Caki2 (cell line): Measurements from ENCODE around the gene MATK. TPM values are rescaled to one million over a fixed set of nuclear protein-coding genes. Genes with fewer than 3 reads are reported as not detected.
"Not testable (repeated sequence)": the region's sequence is repeated elsewhere in the genome, so short reads cannot be mapped to it uniquely, and the experiment has no call there.

ENCODE experiments used
- DNase-seq: peaks from one replicate; pipeline ENCODE4 v3.0.0-alpha.2; 2015; ENCODE audit warnings: low read depth
- in situ Hi-C: cut with HindIII; loops from 2 replicates; pipeline ENCODE4 v1.10.0; 2016; ENCODE audit warnings: low sequenced_read_pairs, low pct_unique_long_range_greater_than_20kb, mixed read lengths
- total RNA-seq: library from RNA; depleted of rRNA; stranded (reverse); fragments of >200 nt; shearing (Covaris generic); gene quantifications from 2 replicates; pipeline ENCODE4 v1.2.3, GENCODE V29; 2014; ENCODE audit warnings: low replicate concordance

The MATK gene
- total RNA-seq, 1 experiment from 2014 or later, result not detected

DNA sequence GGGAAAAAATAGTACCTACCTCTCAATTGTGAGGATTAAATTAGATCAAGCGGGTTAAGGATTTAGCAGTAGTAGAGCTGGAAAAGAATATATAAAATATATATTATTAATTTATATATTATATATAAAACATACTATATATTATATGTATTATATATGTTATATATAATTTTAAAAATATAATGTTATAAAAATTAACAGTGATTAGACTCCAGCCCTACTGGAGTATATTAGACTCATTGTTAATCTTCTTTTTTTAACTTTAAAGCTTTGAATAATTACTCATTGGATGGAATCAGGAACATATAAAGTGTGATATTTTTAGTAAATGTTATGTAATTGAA, 24.1 kb downstream of the MATK start:
- in situ Hi-C loops, result no loop called here
- DNase-seq, result no peak

DNA sequence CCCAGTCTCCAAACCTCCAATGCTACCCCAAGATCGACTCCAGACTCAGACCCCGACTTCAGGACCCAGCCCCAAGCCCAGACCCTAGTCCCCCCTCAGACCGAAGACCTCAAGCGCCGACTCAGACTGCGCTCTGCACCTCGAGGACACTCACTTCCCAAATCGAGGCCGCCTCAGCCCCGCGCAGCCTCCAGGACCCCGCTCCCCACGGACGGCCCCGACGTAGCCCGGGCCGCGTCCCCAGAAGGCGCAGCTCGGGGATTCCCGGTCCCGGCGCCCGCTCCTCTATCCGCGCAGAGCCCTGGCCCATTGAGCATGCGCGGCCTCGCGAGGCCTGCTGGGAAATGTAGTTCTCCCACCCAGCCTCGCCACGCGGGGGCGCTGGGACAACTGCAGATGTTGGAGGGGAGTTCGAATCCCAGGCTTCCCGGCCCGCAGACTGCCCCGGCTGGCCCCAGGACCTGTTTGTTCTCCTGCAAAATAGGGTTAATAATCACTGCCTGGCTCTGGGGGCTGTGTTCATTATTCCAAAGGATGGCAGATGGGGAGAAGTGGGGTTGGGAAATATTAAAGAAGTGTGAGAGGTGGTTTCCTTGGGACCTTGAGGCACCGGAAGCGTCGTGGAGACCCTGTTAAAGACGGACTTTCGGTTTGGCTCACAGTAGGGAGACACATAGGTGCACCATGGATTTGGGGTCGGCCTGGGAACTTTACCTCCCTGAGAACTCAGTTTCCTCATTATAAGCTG, 24.6 kb downstream of the MATK start, which contains the start of gene APBA3:
Gene APBA3, minus strand, starts transcription at position 311 of the 748 bp plus-strand sequence. CDS start 1,428 bp downstream, outside the sequence.
- DNase-seq, result peak; percentile 76
- in situ Hi-C loops, result no loop called here

DNA sequence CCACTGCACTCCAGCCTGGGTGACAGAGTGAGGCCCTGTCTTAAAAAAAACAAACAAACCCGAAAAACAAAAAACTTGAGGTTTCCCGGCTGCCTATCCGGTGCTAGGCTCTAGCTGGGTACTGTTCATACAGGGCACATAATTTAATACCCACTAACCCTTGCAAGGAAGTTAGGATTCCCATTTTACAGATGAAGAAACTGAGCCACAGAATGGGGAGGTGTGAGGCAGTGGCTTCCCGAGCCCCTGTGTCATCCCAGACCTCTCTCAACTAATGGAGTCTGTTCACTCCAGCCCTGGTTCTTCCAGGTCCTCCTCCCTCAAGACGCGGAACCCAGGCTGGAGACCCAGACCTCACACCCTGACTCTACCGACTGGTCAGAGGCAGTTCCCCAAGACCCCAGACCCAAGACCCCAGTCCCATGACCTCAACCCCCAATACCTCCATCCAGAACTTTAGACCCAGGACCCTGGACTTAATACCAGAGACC, 25.3 kb downstream of the MATK start:
- in situ Hi-C loops, result no loop called here
- DNase-seq, result no peak

DNA sequence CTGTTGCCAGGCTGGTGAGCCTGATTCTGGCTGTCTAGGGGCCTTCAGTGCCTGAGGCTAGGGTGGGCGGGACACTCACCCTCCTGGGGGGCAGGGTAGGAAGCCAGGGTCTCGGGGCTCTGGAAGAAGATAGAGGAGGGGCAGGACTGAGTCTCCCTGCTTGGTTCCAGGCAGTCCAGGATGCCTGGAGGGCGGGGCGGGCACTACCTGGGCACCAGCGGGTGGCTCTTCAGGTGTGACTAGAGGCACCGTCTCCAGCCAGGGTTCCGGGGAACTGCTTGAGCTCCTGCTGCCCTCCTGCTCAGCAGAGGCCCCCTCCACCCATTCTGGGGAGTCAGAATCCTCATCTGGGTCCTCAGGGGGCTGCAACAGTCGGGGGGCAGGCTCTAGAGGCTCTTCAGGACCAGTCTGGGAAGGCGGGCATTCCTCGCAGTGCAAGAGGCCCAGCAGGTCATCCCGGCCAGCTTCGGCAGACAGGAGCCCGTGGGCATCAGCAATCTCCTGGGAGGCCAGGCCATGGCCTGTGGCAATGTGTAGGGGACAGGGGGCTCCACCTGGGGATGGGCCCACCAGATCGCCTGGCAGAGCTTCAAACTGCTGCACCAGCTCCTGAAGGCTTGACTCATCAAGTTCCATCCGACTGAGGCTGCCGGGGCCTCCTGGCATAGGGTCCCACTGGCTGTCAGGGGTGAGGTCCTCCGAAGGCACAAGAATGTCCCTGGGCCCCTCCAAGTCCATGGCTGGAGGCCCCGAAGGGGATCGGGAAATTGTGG, 26.5 kb downstream of the MATK start:
- DNase-seq, result no peak
- in situ Hi-C loops, result no loop called here

DNA sequence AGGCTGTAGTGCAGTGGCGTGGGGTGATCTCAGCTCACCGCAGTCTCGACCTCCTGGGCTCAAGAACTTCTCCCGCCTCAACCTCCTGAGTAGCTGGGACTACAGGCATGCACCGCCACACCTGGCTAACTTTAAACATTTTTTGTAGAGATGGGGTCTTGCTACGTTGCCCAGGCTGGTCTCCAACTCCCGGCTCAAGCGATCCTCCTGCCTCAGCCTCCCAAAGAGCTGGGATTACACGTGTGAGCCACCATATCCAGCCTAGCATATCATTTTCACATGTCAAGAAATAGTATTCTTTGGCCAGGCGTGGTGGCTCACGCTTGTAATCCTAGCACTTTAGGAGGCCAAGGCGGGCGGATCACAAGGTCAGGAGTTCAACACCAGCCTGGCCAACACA, 27.9 kb downstream of the MATK start:
- DNase-seq, in situ Hi-C loops: not testable (repeated sequence)

DNA sequence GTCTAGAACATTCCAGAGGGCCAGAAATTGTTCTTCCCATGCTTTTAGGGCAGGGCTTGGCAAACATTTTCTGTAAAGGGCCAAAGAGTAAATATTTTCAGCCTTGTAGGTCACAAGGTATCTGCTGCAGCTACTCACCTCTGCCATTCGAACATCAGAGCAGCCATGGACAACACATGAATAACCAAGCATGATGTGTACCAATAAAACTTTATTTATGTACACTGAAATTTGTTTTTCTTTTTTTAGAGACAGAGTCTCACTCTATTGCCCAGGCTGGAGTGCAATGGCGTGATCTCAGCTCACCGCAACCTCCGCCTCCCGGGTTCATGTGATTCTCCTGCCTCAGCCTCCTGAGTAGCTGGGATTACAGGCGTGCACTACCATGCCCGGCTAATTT, 28.5 kb downstream of the MATK start:
- in situ Hi-C loops, DNase-seq: not testable (repeated sequence)

DNA sequence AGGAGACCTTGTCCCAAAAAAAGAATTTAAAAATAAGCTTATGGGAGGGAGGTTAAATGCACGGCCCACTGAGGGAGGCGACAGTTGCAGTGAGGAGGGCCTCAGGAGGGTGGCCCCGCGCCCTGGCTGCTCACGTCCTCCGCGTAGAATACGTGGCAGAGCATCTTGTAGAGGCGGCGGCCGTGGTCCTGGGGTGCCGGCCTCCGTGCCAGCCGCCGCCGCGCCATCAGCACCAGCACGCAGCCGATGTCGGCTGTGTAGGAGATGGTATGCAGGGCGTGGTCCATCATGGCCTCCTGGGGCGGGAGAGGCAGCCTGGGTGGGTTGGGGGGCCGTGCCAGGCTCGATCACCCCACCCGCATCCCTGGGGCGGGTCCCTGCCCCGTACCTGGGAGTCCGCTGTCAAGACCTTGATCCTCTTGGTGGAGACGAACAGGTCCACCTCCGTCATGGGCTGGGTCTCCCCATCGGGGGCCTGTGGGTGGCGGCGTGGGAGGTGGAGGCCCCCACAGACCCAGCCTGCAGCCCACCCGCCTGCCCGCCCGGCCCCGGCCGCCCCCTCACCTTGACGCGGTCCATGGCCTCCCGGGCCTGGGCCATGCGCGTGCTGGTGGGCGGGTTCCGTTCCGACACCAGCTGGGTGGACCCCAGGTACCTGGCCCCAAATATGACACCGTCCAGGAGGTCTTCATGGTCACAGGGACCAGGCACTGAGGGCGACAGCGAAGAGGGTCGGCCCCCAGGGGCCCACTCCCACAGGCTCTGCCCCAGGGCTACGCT, 32.4 kb downstream of the MATK start:
- in situ Hi-C loops, result no loop called here
- DNase-seq, result no peak

DNA sequence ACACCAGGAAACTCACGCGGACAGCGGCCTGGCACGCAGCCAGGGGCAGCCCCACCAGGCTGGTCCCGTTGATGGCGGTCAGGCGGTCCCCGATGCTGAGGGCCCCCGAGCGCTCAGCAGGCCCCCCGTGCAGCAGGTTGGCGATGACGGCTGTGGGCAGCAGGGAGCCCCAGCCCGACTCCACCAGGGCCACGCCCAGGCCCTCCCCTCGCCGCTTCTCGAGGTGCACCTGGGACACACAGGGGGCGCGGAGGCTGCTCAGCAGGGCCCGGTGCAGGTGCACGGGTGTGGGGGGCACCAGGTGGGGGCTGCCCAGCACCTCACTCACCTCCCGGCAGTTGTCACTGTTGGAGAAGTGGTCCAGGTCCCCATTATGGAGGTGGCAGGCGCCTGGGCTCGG, 33.7 kb downstream of the MATK start:
- no peak for DNase-seq
- in situ Hi-C loops, result no loop called here

DNA sequence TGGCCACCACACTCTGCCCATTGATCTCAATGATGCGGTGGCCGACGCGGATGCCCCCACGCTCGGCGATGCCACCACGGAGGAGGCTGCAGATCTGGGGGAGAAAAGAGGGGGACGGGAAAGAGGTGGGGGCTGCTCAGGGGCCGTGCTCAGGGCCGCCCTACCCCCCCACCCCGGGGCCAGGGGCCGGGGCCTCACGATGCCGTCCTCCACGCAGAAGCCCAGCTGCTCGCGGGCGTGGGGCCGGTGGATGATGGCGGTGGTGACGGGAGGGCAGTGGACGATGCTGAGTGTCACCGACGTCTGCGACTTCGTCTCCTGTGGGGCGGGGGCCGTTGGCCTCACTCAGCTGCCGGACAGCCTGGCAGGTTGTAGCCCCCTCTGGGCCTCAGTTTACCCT, 34.9 kb downstream of the MATK start:
- DNase-seq, result no peak
- in situ Hi-C loops, result no loop called here

DNA sequence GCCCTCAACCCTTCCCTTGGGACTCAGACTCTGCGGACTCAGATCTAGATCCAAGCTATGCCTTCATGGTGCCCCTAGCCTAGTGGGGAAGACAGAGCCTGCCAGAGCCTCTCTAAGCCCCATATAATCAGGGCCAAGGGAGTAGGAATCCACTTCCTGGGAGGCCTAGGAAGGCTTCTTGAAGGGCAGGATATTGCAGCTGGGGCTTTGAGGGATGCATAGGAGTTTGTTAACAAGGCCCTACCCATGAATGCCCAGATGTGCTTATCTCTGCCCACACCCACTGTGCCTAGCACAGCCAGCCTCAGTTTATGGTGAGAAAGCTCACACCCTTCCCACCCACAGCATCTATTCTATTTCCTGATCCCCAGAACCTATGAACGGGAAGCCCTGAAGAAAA, 36.0 kb downstream of the MATK start:
- no peak for DNase-seq
- in situ Hi-C loops, result no loop called here

DNA sequence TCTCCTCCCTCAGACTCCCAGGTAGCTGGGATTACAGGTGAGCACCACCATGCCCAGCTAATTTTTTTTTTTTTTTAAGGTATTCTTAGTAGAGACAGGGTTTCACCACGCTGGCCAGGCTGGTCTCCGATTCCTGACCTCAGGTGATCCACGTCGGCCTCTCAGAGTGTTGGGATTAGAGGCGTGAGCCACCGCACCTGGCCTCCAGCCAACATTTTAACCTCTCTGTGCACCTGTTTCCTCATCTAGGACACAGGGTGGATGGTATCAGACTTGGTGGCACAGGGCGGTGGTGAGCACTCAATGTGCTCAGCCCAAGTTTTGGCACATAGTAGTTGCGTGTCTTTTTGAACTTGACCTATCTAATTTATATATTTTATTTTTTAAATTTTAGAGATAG, 37.2 kb downstream of the MATK start:
- DNase-seq, result no peak
- in situ Hi-C loops, result no loop called here

DNA sequence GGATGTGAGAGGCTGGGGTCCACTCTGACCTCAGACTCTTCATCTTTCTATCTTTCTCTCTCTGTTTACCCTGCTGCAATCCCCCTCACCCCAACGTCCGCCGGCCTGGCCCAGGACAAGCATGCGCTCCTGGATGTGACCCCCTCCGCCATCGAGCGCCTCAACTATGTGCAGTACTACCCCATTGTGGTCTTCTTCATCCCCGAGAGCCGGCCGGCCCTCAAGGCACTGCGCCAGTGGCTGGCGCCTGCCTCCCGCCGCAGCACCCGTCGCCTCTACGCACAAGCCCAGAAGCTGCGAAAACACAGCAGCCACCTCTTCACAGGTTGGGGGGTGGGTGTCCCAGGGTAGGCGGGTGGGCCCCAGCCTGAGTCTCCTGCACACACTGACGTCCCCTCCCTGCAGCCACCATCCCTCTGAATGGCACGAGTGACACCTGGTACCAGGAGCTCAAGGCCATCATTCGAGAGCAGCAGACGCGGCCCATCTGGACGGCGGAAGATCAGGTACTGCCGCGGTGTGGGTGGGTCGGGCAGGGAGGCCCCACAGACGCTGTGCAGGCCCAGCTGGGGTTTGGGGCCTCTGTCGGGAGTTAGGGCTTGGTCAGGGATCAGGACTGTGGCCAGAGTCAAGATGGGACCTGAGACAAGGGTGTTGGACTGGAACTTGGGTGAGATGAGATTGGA, 39.7 kb downstream of the MATK start:
- in situ Hi-C loops, result no loop called here
- DNase-seq, result no peak

DNA sequence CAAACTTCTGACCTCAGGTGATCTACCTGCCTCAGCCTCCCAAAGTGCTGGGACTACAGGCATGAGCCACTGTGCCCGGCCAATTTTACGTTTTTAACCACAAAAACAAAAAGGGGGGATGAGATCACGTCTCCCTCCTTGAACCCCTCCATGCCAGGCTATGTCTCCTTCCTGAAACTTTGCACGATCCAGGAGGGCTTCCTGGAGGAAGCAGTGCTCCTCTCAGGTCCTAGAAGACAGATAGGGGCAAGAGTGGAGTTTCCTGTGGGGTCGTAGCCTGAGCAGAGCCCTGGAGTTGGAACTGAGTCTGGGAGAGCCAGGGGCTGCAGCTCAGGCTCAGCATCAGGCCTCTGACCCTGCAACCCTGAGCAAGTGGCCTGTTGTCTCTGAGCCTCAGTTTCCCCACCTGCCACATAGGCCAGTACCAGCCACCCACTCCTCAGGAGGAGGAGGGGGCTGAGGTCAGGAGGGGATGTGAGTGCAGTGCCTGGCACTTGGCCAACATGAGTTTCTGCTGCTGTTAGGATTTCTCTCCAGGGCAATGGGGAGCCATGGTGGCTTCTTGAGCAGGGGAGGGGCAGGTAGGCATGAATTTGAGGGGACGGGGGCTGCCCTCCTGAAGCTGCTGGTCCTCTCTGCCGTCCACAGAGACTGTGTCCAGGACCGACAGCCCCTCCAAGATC, 40.7 kb downstream of the MATK start:
- in situ Hi-C loops, result no loop called here
- DNase-seq, result no peak

DNA sequence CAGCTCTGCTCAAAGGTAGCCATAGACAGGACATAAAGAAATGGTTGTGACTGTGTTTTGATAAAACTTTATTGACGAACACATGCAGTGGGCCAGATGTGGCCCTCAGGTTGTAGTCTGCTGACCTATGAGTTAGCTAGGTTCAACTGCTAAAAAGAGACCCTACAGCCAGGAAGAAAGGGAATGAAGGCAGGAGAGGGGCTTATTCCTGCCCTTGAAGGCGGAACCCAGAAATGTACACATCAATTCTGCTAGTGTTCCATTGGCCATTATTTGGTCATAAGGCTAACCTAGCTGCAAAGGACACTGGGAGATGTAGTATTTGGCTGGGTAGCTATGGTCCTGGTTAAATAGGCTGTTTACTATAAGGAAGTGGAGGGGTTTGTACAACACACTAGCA, 42.7 kb downstream of the MATK start:
- in situ Hi-C loops, result no loop called here
- DNase-seq, result no peak

DNA sequence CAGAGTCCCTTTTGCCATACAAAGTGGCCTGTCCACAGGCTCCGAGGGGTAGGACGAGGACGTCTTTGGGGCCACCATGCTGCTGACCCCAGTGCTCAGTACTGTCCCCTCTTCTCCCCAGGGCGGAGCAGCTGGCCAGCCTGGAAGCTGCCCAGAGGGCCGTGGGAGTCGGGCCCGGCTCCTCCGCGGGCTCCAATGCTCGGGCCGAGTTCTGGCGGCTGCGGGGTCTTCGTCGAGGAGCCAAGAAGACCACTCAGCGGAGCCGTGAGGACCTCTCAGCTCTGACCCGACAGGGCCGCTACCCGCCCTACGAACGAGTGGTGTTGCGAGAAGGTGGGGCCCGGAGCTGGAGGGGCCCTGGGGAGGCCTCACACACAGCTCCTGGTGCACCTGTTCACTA, 45.8 kb downstream of the MATK start:
- in situ Hi-C loops, result no loop called here
- no peak for DNase-seq

DNA sequence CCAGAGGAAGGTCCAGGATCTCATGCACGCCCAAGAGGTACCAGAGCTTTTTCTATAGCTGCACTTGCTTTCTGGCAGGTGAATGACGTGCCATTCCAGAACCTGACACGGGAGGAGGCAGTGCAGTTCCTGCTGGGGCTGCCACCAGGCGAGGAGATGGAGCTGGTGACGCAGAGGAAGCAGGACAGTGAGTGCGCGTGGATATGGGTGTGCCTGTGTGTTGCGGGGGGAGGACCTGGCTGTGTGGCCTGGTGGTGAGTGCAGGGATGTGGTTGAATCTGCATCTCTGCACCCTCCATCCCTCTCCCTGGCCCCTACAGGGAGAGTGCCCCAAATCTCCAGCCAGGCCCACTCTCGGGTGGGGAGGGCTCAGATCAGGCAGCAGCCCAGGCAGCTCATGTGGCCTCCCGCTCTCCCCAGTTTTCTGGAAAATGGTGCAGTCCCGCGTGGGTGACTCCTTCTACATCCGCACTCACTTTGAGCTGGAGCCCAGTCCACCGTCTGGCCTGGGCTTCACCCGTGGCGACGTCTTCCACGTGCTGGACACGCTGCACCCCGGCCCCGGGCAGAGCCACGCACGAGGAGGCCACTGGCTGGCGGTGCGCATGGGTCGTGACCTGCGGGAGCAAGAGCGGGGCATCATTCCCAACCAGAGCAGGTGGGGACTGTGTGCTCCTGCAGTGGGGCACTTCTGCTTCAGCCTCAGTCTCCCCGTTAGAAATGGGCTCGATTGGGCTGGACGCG, 47.5 kb downstream of the MATK start:
- no peak for DNase-seq
- in situ Hi-C loops, result no loop called here

DNA sequence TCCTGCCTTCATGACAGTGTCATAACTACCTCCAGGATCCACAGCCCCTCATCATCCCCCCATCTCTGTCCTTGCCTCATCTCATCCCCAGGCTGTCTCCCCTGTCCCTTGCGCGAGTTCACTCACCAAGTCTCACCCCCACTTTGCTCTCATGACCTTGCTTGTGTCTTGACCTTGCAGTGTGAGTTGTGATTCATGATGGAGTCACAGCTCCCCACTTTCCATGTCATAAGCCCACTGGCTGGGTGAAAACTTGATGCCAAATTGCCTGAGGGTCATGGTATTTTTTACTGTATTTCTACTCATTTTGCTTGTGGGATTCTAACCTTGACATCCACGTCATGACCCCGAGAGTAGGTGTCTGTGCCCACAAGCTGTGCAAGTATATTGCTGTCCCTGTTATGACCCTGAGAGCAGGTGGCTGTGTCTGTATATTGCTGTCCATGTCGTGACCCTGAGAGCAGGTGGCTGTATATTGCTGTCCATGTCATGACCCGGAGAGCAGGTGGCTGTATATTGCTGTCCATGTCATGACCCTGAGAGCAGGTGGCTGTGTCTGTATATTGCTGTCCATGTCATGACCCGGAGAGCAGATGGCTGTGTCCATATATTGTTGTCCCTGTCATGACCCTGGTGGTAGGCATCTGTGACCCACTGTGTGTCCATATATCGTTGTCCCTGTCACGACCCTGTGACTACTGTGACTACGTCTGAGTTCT, 48.5 kb downstream of the MATK start:
- DNase-seq, result no peak
- in situ Hi-C loops, result no loop called here
